SU-DHL-6 (cell line): ENCODE measurements around the gene HEATR1.

Source experiments
- H2AFZ ChIP-seq: fragments of 200-600 bp; sonication (generic); 2 replicates; pipeline ENCODE4 v1.6.1; 2014; ENCODE audit warnings: low read depth, mild to moderate bottlenecking, moderate library complexity, mixed read lengths, antibody characterized with exemption, low read length; ENCODE audit not compliant: severe bottlenecking
- H3F3A ChIP-seq: fragments of 200-600 bp; shearing (Covaris generic); 2 replicates; pipeline ENCODE4 v1.6.0; 2016; ENCODE audit warnings: antibody characterized with exemption, mild to moderate bottlenecking; ENCODE audit not compliant: insufficient read depth
- H3K27ac ChIP-seq: fragments of 200-600 bp; sonication (generic); 2 replicates; pipeline ENCODE4 v1.5.1; 2016; ENCODE audit warnings: low read depth, mild to moderate bottlenecking, low read length, moderate library complexity, mixed read lengths
- H3K27me3 ChIP-seq: fragments of 200-600 bp; sonication (generic), shearing (Covaris generic); 2 replicates; pipeline ENCODE4 v1.6.0; 2014; ENCODE audit warnings: mild to moderate bottlenecking, low read length
- H3K36me3 ChIP-seq: fragments of 200-600 bp; sonication (generic); 2 replicates; pipeline ENCODE4 v1.6.1; 2014; ENCODE audit warnings: mild to moderate bottlenecking, low read length, mixed read lengths
- H3K4me2 ChIP-seq: fragments of 300-600, 200-600 bp; shearing (Covaris generic), sonication (generic); 2 replicates; pipeline ENCODE4 v1.6.0; 2014; ENCODE audit warnings: low read length, low read depth, mild to moderate bottlenecking; ENCODE audit not compliant: poor library complexity, severe bottlenecking
- H3K4me3 ChIP-seq: fragments of 200-600 bp; sonication (generic); 2 replicates; pipeline ENCODE4 v1.5.1; 2014; ENCODE audit warnings: antibody characterized with exemption, low read length, mild to moderate bottlenecking, mixed read lengths; ENCODE audit not compliant: insufficient read depth, poor library complexity, severe bottlenecking
- H3K79me2 ChIP-seq: fragments of 200-600 bp; sonication (generic); 2 replicates; pipeline ENCODE4 v1.6.1; 2014; ENCODE audit warnings: mild to moderate bottlenecking, low read length, moderate library complexity; ENCODE audit not compliant: insufficient read depth
- H3K9ac ChIP-seq: fragments of 200-600 bp; sonication (generic); 2 replicates; pipeline ENCODE4 v1.7.0; 2014; ENCODE audit warnings: mild to moderate bottlenecking, low read length
- H3K9me2 ChIP-seq: fragments of 200-600 bp; sonication (generic); replicated peaks from 2 replicates; pipeline ENCODE4 v1.6.1; 2014; ENCODE audit warnings: low read length; ENCODE audit not compliant: insufficient read depth
- H3K9me3 ChIP-seq: fragments of 200-600 bp; sonication (generic); 2 replicates; pipeline ENCODE4 v1.6.1; 2014; ENCODE audit warnings: low read length, mixed read lengths; ENCODE audit not compliant: insufficient read depth
- H4K20me1 ChIP-seq: fragments of 200-600 bp; sonication (generic); 2 replicates; pipeline ENCODE4 v1.6.1; 2014; ENCODE audit warnings: low read depth, mild to moderate bottlenecking, antibody characterized with exemption, low read length, moderate library complexity, mixed read lengths
- EZH2phosphoT487 ChIP-seq: fragments of 200-600 bp; sonication (generic), shearing (Covaris generic); conservative IDR thresholded peaks from 2 replicates; pipeline ENCODE4 v1.6.1; 2018; ENCODE audit warnings: mild to moderate bottlenecking, antibody characterized with exemption, low read length, moderate library complexity, mixed read lengths
- TF ChIP-seq, protein P1 (sequence below): fragments of 200-600 bp; sonication (generic); IDR thresholded peaks from one replicate; pipeline ENCODE4 v1.5.1; 2017; ENCODE audit warnings: antibody characterized with exemption, mild to moderate bottlenecking, low read length, moderate library complexity; ENCODE audit not compliant: insufficient read depth, poor library complexity, severe bottlenecking

HEATR1 gene

DNA sequence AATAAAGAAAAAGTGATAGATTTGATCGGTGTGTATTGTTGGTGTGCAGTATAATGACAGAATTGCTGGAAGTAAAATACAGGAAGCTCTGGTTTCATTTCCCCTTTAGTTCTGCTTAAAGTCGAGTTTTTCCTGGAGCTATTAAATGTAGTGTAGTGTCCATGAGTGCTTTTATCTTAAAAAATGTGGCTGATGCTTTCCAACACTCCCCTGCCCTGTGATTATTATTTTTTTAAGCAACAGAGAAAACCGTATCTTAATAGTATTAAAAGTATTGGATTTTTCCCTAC, 79.5 kb downstream of the HEATR1 start:
- Histone ChIP-seq H3K79me2 (no peaks in the 10 kb centered on the region), H3K27ac (no peak overlapping the region), H4K20me1 (no peaks in the 10 kb centered on the region), H3K36me3 (no peaks in the 10 kb centered on the region), H3K4me2 (peak overlapping the region; percentile 99), H3K9ac (peak overlapping the region; percentile 51), H3K9me3 (no peaks in the 10 kb centered on the region), H2AFZ (peak overlapping the region; percentile 94), H3K27me3 (no peaks in the 10 kb centered on the region), H3F3A (no peaks in the 10 kb centered on the region; the same call in 1 of the 2 replicates), H3K4me3 (peak overlapping the region; percentile 78), H3K9me2 (no peaks in the 10 kb centered on the region)
- TF ChIP-seq EZH2phosphoT487, result no peak
- TF ChIP-seq, protein P1, sequence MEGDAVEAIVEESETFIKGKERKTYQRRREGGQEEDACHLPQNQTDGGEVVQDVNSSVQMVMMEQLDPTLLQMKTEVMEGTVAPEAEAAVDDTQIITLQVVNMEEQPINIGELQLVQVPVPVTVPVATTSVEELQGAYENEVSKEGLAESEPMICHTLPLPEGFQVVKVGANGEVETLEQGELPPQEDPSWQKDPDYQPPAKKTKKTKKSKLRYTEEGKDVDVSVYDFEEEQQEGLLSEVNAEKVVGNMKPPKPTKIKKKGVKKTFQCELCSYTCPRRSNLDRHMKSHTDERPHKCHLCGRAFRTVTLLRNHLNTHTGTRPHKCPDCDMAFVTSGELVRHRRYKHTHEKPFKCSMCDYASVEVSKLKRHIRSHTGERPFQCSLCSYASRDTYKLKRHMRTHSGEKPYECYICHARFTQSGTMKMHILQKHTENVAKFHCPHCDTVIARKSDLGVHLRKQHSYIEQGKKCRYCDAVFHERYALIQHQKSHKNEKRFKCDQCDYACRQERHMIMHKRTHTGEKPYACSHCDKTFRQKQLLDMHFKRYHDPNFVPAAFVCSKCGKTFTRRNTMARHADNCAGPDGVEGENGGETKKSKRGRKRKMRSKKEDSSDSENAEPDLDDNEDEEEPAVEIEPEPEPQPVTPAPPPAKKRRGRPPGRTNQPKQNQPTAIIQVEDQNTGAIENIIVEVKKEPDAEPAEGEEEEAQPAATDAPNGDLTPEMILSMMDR, result no peak

DNA sequence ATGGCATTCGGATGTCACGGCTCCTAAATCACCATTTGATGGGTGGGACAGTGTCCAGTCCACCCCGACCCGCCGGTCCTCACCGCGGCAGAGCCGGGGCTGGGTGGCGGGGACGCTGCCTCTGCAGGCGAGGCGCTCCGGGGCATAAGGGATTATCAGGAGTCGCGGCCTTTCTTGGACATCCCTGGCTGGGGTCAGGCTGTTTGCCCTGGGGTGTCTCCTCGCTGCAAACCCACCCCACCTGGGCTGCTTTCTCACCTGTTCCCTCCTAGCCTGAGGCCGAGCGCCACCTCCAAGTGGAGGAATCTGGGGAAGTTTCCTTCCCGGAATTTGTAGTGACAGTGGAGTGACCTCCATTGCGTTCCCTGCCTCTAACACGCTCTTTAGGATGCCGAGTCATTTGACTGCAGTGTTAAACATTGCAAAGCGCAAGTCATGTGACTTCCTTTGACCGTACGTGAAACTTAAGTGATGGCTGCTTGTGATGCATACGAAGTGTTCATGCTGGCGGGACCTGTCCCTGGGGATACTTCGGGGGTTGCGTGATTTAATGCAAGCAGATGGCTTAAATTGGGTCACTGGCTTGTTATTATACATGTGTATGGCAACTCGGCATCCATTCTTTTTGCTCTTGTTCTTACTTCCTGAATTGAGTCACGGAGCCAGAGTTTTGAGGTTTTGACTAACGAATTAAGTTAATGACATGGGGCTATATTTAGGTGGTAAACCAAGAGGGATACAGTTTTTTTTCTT, 80.0 kb downstream of the HEATR1 start:
- Histone ChIP-seq H4K20me1 (no peaks in the 10 kb centered on the region), H2AFZ (peak overlapping the region; percentile 94), H3K27ac (no peak overlapping the region), H3K79me2 (no peaks in the 10 kb centered on the region), H3K9ac (peak overlapping the region; percentile 51), H3K9me3 (no peaks in the 10 kb centered on the region), H3F3A (no peaks in the 10 kb centered on the region), H3K4me2 (peak overlapping the region; percentile 99), H3K36me3 (no peaks in the 10 kb centered on the region), H3K27me3 (no peaks in the 10 kb centered on the region), H3K4me3 (peak overlapping the region; percentile 78), H3K9me2 (no peaks in the 10 kb centered on the region)
- TF ChIP-seq EZH2phosphoT487, result no peak
- TF ChIP-seq, protein P1, result no peak

DNA sequence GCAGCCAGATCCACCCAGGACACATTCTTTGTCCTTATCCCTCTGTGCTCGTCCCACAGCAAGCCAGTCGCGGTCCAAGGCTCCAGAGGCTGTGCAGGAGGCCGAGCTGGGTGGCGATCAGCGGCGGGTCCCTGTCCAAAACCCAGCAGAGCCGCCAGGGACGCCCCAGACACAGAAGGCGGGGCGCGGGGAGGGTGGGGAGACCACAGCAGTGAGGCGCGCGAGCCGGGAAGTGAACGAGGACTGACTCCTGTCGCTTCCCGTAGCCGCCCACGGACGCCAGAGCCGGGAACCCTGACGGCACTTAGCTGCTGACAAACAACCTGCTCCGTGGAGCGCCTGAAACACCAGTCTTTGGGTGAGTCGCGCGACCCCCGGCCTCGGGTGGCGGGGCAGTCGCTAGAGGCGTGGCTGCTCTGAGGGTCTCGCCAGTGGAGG, 80.6 kb downstream of the HEATR1 start, which contains the start of gene LGALS8:
LGALS8 (plus strand) TSS at position 279 of the 438 bp plus-strand sequence. CDS start 2,089 bp downstream, outside the sequence.
- H3K27ac ChIP-seq, result no peak within 1 kb of the TSS
- no peak for TF ChIP-seq EZH2phosphoT487
- TF ChIP-seq, protein P1, result no peak
- H3K4me3 ChIP-seq, result peak within 1 kb of the TSS; percentile 78
- no peaks in the 10 kb centered on the region for H3K36me3 ChIP-seq
- H3F3A ChIP-seq, result no peaks in the 10 kb centered on the region
- H2AFZ ChIP-seq, result peak within 1 kb of the TSS; percentile 94
- peak within 1 kb of the TSS; percentile 51 for H3K9ac ChIP-seq
- H3K27me3 ChIP-seq, result no peaks in the 10 kb centered on the region
- no peaks in the 10 kb centered on the region for H3K79me2 ChIP-seq
- no peaks in the 10 kb centered on the region for H3K9me3 ChIP-seq
- no peaks in the 10 kb centered on the region for H3K9me2 ChIP-seq
- H4K20me1 ChIP-seq, result no peaks in the 10 kb centered on the region
- peak within 1 kb of the TSS; percentile 99 for H3K4me2 ChIP-seq
